ENCODE data around the gene FBXL17.

- TF ChIP-seq CTCF (IDR thresholded peaks at IDR 0.05) (no peak), POLR2A (IDR thresholded peaks at IDR 0.05) (no peak)
These were observed 303.0 kb downstream of the FBXL17 start for GRCh38 chr5:108078882-108079281.
